DMS 273 (cell line): ENCODE results near the gene PARP8.
"Not testable (repeated sequence)": the region's sequence is repeated elsewhere in the genome, so short reads cannot be mapped to it uniquely, and the experiment has no call there.

ENCODE experiments used
- DNase-seq: peaks from one replicate; lab custom pipeline; 2025; ENCODE audit not compliant: unreplicated experiment; lab: John Stamatoyannopoulos, UW

PARP8 gene

DNA sequence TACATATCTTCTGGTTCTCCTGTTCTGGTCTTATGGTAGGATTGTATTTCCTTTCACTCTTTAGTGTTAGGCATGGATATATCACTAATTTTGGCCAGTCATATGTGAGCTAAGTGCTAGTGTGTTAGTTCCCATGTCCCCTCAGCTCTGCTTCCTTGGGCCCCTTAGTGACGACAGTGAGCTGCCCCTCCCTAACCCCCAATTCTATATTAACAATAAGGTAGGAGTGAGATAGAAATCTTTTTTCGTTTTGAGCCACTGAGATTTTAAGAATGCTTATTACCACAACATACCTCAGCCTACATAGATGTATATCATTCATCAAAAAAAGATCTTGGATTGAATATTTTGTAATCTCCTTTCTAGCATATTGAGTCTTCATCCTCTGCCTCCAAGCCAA is 100.5 kb downstream of the PARP8 start:
- DNase-seq = no peak

DNA sequence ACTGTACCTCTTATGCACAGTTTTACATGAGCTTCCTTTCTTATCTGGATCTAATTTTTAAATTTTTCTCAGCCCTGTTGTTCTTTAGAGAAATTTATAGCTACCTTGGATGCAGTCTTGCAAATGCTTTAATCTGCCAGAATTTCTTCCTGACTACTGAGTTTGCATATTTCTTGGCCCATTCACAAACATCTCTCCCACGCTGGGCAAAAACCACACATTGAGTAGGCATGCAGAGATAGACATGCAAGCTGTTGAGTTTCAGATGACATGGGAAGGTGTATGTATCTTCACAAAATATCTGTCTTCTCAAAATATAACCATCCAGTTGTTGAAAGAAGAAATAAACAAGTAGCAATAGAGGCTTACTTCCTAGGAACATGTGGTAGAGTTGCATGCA is 101.2 kb downstream of the PARP8 start:
- DNase-seq = no peak

GRCh38 chr5:50768634-50769033 is 102.2 kb downstream of the PARP8 start:
- no peak for DNase-seq

DNA sequence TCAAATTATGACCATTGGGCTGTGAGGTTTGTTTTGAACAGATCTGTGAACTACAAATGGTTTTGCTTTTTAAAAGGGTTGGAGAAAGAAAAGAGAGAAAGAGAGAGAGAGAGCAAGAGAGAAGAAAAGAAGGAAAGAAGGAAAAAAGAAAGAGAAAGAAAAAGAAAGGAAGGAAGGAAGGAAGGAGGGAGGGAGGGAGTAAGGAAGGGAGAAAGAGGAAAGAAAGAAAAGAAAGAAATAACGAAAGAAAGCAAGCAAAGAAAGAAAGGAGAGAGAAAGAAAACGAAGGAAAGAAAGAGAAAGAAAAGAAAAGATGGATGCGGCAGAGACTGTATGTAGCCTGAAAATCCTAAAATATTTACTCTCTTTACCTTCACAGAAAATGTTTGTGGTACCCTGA is 104.0 kb downstream of the PARP8 start:
- DNase-seq = no peak

DNA sequence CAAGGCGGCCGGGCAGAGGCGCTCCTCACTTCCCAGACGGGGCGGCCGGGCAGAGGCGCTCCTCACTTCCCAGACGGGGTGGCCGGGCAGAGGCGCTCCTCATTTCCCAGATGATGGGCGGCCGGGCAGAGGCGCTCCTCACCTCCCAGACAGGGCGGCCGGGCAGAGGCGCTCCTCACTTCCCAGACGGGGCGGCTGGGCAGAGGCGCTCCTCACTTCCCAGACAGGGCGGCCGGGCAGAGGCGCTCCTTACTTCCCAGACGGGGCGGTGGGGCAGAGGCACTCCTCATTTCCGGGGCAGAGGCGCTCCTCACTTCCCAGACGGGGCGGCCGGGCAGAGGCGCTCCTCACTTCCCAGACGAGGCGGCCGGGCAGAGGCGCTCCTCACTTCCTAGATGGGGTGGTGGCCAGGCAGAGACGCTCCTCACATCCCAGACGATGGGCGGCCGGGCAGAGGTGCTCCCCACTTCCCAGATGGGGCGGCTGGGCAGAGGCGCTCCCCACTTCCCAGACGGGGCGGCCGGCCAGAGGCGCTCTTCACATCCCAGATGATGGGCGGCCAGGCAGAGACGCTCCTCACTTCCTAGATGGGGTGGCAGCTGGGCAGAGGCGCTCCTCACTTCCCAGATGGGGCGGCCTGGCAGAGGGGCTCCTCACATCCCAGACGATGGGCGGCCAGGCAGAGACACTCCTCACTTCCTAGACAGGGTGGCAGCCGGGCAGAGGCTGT is 108.2 kb downstream of the PARP8 start:
- DNase-seq = not testable (repeated sequence)

DNA sequence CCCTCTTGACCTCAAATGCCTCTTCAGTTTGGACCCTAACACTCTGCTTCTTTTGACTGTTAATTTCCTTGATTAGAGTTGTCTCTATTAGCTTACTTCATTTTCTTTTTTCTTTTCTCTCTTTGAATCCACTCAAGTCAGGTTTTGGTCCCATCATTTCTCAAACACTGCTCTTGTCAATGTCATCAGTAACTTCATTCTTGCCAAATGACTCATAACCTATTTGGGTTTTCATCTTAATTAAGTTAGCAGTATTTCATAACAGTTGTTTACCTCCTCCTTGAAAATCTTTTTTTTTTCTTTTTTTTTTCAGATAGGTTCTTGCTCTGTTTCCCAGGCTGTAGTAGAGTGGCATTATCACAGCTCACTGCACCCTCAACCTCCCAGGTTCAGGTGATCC is 119.6 kb downstream of the PARP8 start:
- no peak for DNase-seq

DNA sequence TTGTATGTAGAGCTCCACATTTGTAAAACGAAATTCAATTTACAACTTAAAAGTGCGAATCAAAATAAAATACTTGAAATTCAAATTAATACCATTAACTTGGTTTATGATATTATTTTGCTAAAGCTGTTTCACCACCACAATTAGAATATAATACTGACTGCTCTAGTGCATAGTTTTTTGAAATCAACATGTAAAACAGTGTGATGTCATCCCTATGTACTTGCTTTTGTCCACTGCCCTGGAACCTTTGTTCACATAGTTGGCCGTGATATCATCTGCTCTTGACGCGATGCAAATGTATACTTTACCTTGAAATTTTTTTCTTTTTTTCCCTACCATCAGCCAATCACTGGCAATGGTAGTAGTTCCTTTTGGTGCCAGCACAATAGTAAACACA is 125.4 kb downstream of the PARP8 start:
- no peak for DNase-seq

GRCh38 chr5:50792843-50793242 is 126.4 kb downstream of the PARP8 start:
- no peak for DNase-seq

DNA sequence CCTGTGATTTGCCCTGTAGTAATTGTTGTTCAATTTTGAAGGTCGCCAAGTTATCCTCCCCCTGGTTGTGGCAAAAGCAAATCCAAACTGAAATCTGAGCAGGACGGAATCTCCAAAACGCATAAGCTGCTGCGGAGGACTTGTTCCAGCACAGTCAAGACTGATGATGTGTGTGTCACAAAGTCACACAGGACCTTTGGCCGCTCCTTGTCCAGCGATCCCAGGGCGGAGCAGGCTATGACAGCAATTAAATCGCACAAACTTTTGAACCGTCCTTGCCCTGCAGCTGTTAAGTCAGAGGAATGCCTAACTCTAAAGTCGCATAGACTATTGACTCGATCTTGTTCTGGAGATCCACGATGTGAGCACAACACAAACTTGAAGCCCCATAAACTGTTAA is 128.4 kb downstream of the PARP8 start:
- DNase-seq = no peak

DNA sequence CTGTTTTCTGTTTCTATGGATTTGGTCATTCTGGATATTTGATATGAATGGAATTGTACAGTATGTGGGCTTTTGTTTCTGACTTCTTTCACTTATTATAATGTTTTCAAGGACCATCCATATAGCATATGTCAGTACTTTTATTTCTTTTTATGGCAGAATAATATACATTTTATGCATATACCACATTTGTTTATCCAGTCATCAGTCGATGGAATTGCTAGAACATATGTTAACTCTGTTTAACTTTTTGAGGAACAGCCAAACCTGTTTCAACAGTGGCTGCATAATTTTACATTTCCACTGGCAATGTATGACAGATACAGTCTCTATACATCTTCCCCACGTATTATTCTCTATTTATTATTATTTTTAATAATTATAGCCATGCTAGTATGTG is 131.6 kb downstream of the PARP8 start:
- no peak for DNase-seq

- DNase-seq = no peak
Observed at GRCh38 chr5:50799596-50799995, 133.2 kb downstream of the PARP8 start.

DNA sequence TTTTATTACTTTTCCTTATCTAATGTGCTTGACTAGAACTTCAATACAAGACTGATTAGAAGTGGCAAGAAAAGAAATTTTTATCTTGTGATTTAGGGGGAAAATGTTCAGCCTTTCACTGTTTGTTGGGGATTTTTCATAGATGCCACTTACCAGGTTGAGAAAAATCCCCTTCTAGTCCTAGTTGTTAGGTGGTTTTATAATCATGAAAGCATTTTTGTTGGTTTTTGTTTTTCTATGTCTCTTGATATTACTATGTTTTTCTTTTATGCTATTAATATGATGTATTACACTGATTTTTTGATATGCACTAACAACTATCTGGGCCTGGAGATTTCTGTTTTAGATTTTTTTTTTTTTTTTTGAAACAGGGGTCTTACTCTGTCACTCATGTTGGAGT is 134.0 kb downstream of the PARP8 start:
- no peak for DNase-seq

GRCh38 chr5:50807661-50808060 is 141.2 kb downstream of the PARP8 start:
- DNase-seq = no peak

- no peak for DNase-seq
Observed at GRCh38 chr5:50808406-50808805, 142.0 kb downstream of the PARP8 start.

GRCh38 chr5:50811746-50812145 is 145.3 kb downstream of the PARP8 start:
- DNase-seq = not testable (repeated sequence)

DNA sequence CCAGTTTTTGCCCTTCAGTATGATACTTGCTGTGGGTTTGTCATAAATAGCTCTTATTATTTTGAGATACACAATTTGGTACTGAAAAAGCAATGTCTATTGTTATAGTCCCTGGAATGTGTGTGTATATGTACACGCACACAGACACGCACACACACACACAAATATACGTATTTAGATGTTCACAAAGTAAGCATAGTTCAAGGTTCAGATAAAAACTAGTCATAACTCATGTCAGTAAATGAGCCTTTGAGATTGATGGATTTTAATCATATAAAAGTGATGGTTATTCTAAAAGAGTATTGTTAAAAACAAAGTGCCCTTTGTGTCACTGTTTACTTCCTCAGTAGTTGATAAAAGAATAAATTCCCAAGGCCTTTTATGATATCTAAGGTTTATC is 147.3 kb downstream of the PARP8 start:
- no peak for DNase-seq

- DNase-seq = no peak
Observed at GRCh38 chr5:50814556-50814955, 148.1 kb downstream of the PARP8 start.

DNA sequence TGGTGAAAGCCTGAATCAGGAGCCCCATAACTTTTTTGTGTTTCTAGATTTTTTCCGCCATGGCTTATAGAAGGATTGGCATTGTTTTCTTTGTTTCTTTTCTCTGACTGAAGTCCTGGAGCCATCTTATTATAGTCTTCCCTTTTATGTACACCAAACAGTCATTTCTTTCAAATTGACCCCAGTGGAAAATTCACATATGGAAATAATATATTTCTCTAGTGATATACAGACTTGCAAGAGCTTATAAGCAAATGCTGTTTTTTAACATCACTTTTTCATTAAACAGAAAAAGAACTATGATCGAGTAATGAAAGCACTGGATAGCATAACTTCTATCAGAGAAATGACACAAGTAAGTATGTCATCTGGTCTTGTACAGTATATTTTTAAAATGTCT is 155.6 kb downstream of the PARP8 start:
- DNase-seq = no peak

- no peak for DNase-seq
Observed at GRCh38 chr5:50822761-50823160, 156.3 kb downstream of the PARP8 start.

DNA sequence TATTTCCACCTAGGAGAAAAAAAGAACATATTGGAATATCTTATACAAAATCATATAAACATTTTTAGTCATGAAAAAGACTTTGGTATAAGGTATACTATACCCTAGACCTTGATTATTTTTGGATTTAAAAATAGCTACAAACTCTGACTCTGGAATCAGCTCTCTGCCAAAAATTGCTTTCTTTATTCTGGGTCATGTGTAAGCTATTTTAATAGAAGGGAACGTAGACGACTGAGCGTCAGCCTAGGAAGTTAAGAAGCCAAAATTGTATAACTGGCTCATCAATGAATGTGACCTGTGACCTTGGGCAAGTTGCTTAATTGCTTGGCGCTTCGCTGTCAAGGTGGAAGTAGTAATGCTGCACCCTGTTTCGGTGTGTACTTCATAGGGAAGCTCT is 157.1 kb downstream of the PARP8 start:
- DNase-seq = no peak

DNA sequence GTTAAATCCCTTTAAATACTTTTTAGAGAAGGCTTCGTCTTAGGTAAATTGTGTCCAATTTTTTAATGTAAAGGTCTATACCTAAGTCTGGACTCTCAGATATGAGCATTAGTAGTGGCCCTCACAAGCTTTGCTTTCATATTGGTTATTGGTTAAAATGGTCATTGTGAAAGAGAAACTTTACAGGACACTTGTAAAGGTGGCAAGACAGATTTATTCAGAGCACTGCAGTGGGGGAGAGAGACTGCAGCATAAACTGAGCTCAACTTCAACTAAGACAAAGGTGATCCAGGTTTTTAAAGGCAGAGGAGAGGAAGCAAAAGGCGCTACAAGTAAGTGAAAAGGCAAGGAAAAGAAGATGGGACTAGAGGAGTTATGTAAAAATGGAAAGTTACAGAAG is 157.7 kb downstream of the PARP8 start:
- DNase-seq = no peak

DNA sequence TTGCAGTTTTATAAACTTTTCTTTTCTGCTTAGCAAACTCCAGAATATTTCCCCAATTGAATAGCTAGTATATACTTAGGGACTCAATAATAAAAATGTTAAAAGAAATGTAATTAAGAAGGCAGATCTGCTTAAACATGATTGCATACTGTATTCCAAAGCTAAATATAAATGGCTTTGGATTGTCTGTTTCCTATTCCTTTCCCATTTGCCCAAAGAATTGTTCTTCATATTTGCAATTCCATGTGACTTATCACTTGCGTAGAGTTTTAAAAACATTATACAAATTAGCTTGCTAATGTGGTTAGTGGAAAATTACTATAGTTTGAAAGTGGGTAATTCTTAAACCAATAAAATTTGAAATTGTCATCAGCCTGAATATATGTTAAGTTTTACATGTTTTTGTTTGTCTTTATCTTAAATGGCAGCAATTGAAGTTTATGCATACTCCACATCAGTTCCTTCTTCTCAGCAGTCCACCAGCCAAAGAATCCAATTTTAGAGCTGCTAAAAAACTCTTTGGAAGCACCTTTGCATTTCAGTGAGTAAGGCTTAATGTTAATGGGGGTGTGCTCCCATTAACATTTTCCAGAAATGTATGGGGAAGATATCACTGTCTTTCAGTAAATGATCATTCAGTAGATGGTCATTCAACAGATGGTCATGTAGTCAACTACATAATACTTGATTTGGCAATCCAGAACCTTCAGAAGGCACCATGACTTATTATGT is 161.2 kb downstream of the PARP8 start:
- no peak for DNase-seq

GRCh38 chr5:50829023-50829422 is 162.6 kb downstream of the PARP8 start:
- no peak for DNase-seq
